CD4-positive, alpha-beta T cell treated with Interleukin-12 subunit alpha and Interleukin-12 subunit beta, for 1 hour (primary cell): ENCODE data around the gene C5.
"Not testable (repeated sequence)": the region's sequence is repeated elsewhere in the genome, so short reads cannot be mapped to it uniquely, and the experiment has no call there.

Experiments used
- DNase-seq: peaks from one replicate; pipeline ENCODE4 v3.0.0-alpha.2; 2020

The C5 gene

DNA sequence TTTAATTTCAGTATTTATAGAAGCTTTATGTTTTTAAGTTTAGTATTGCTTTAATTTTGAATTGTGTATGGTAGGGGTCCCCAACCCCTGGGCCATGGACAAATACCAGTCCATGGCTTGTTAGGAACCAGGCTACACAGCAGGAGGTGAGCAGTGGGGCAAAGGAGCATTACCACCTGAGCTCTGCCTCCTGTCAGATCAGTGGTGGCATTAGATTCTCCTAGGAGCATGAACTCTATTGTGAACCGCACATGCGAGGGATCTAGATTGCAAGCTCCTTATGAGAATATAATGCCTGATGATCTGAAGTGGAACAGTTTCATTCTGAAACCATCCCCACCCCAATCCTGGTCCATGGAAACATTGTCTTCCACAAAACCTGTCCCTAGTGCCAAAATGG lies 1.9 kb downstream of the C5 start:
- DNase-seq, result no peak

DNA sequence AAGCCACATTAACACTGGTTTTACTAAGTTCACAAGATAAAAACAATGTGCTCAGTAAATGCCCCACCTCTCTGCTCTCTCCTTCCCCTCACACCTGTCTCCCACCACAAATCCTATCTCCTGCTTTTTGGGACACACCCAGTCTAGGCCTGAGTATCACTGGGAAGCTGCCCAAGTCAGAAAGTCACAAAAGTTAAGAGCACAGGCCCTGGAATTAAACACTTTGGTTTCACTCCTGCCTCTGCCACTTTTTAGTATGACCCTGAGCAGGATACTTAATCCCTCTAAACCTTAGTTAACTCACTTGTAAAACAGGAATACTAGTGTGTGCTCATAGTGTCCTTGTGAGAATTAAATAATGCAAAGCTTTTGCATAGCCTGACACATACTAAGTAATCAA lies 11.3 kb downstream of the C5 start:
- DNase-seq, result no peak

DNA sequence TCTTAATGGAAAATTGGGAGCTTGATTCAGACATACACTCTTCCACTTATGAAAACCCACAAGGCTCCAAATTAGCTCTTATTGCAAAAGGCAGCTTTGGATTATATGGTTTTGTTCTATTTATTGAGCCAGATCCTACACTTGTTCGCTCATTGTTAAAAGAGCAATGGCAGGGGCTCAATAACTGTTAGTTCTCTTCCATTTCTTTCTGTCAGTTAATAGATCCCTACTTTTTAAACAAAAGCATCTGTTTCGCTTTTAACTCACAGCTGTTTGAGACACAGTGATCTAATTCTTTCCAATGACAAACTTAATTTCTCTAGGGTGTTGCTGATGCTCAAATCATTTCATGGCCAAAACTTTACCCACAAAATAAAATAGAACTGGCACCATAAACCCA lies 11.7 kb downstream of the C5 start:
- DNase-seq, result no peak

DNA sequence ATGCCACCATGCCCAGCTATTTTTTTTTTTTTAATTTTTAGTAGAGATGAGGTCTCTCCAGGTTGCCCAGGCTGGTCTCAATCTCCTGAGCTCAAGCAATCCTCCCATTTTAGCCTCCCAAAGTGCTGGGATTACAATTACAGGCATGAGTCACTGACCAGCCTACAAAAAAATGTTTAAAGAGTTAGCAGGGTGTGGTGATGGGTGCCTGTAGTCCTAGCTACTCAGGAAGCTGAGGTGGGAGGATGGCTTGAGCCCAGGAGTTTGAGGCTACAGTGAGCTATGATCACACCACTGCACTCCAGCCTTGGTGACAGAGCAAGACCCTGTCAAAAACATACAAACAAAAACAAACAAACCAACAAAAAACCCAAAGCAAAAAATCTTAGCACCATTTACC lies 14.4 kb downstream of the C5 start:
- DNase-seq, result not testable (repeated sequence)

DNA sequence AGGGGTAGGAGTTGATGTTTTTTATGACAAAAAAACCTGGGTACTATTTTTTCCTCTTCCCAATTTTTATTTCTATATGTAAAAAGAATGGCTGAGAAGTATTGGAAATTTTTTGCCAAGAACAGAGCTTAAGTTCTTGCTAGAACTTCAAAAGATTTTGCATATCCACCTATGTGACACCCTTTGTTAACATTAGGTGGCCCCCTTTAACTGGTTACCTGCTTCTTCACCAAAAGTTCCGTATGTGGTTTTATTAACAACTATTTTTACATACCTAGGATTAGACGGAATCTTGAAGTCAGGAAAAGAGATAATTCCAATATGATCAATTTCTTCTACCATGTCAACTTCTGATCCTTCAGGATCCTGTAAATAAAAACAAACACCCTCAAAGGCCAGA lies 15.5 kb downstream of the C5 start:
- no peak for DNase-seq

DNA sequence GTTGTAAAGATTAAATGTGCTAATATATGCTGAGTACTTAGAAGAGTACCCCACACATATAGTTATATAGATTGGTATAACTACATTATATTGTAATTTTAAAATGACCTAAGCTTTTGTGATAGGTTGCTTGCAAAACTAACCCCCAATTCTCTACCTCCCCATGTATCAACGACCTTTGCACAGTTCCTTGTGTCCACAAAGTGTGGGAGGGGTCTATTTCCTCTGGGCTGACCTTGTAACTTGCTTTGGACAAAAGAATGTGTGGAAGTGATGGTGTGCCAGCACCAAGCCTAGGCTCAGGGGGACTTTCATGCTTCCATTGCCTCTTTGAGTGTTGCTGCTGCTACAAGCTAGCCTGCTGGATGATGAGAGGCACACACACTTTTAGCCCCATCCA lies 20.6 kb downstream of the C5 start:
- DNase-seq, result no peak

DNA sequence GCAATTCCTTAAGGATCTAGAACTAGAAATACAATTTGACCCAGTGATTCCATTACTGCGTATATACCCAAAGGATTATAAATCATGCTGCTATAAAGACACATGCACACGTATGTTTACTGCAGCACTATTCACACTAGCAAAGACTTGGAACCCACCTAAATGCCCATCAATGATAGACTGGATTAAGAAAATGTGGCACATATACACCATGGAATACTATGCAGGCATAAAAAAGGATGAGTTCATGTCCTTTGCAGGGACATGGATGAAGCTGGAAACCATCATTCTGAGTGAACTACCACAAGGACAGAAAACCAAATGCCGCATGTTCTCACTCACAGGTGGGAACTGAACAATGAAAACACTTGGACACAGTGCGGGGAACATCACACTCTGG lies 21.8 kb downstream of the C5 start:
- not testable (repeated sequence) for DNase-seq

DNA sequence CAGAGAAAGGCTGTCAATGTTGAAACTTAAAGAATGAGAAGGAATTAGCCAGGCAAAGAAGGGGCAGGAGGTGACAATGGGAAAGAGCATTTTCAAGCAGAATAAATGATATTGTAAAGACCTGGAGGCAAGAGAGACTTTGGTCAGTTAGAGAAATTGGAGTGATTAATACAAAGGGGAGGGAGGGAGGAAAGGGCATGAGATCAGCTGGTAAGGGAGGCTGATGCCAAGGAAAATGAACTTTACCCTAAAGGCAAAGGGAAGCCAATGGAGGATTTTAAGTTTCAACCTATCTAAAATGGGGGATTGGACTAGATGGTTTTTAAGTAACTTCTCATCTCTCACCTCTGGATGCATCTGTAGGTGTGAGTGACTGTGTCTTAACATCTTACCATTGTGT lies 23.3 kb downstream of the C5 start:
- no peak for DNase-seq

DNA sequence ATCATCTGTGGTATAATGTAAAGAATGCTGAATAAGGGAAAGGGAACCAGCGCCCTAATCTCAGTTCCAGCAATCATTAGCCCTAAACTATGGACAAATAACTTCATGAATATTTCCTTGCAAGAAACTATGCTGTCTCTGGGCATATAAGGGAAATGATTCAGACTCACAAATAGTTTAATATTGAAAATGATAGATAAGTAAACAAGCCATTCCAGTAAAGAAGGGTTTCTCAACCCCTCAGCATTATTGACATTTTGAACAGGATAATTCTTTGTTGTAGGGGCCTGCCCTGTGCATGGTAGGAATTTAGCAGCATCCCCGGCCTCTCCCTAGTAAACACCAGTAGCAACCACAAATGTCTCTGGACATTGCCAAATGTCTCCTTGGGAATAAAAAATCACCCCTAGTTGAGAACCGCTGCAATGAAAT lies 23.8 kb downstream of the C5 start:
- no peak for DNase-seq

DNA sequence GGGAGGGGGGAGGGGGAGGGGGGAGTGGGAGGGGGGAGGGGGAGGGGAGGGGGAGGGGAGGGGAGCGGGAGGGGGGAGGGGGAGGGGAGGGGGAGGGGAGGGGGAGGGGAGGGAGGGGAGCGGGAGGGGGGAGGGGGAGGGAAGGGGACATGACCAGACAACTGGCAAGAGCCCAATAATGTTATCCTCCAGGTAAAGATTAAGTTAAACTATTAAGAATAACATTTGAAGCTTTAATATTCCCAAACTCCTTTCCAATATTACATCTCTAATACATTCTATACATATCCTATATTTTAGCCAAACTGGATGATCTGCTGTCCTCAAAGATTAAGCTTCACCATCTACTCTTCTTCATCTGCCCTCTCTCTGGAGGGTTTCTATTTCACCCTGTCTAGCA lies 25.8 kb downstream of the C5 start:
- no peak for DNase-seq

DNA sequence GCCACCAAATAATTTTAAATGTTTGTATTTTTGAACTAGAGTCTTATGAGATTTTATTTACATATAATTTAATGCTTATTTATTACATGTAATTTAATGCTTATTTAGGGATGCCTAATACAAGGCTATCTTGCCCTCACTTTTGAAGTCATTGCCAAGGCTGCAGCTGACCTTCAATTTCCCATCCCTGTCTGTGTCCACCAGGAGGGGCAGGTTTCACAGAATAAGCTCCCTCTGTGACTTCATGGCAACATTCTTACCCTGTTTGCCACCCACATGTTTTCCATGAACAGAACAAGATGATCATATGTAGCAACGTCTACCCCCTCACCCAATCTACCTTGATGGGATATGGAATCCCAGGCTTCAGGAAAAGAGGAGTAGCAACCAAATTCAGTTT lies 27.0 kb downstream of the C5 start:
- DNase-seq, result no peak

DNA sequence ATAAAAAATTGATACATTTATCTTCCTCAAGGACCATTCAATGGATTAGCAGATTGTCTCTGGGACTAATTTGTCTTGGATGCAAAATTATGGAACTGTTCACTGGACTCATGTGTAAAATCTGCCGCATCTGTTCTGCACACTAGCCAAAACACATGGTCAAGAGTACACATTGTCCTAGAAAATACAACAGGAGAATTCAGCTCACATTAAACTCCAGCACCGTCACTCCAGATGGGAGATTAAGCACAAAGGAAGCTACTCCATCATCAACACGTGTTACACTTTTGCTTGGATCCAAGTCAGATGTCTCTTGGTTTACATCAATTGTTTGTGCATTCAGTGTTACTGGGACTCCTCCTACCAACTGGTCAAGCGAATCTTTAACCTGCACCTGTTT lies 28.8 kb downstream of the C5 start:
- no peak for DNase-seq

DNA sequence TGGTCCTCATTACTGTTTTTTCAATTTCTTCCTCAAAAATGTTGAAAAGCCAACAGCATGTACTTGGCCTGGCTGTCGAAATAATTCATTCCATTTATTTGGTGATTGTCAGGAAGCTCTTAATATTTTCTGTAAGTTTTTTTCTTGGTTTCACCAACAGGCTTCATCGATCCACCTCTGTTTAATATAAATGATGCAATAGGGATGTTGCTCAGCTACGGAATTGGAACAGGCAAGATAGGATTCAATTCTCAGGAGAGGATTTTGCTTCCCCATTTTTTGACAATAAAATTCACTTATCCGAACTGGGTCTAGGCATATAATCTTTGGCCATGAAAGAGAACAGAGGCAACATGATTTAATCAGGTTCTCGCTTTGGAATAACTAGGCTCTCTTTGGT lies 30.8 kb downstream of the C5 start:
- DNase-seq, result no peak

DNA sequence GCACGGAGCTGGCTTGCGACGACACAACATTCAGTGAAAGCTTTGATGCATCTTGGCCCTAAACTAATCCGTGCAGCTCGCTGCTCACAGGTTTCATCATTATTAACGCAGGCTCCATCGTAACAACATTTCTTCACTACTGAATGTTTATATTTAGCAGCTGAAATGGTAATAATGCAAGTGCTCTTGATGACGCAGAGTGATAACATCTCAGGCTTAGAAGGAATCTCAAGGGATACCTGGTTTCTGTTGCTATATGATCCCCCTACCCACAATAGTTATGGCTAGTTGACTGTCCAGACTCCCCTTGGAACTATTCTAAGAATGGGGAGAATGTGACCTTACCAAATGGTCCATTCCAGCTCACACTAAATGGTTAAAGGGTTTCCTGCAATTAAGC lies 36.2 kb downstream of the C5 start:
- no peak for DNase-seq

DNA sequence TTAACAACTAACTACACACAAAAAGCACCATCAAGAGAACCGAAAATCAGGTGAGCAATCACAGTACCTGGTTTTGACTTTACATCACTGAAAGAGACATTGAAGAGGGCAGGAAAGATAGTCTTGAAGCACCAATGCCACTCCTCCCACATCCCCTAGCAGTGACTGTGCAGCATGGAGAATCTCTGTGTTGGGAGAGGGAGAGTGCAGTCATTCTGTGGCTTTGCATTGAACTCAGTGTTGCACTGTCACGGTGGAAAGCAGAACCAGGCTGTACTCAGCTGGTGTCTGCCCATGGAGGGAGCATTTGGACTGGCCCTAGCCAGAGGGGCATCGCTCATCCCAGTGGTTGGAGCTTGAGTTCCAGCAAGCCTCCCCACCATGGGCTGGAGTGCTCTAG lies 40.4 kb downstream of the C5 start:
- no peak for DNase-seq

DNA sequence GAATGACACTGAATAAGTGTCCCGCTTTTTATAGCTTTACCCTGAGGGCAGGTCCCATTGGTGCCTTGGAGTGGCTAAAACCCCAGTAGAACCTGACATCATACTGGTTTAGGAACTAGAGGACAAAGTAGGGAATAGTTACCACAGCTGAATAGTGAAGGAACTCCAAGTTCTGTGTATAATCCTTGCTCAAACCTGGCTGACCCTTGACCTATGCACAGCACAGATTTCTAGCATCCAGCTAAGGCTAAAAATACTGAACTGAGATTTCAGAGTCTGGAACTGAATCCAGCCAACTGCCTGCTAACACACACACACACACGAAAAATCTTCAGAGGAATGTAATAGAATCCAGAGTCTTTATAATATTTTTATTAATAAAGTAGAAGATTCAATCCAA lies 50.8 kb downstream of the C5 start:
- no peak for DNase-seq

DNA sequence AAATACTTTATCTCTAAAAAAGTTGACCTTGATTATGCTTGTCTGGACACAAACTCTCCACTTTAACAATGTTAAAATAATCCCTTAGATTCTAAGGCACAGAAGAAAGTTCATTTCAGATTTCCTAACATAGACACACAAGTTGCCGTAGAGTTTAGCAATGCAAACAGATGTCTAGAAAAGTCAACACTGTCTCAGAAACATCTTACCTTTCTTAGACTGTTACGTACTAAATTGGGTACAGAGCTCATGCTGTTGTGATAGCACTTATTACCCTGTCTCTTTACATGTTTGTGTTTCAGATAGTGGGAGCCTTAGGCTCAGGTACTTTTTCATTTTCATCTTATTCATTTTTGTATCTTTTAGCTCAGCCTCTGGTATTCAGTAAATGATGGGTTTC lies 52.0 kb downstream of the C5 start:
- DNase-seq, result no peak

DNA sequence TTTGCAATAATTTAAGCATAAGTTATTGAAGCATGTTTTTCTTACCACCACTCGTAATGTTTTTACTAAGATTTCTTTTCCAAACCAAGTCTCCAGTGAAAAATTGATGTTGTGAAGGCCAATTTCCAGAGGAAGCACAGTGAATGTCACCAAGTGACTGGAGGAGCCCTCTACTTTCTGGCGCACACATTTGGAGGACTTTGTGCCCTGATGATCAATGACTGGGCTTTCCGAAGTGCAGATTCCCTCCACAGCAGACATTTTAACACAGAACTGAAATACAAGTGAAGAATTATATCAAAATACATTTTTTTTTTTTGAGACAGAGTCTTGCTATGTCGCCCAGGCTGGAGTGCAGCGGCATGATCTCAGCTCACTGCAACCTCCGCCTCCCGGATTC lies 52.6 kb downstream of the C5 start:
- DNase-seq, result no peak

DNA sequence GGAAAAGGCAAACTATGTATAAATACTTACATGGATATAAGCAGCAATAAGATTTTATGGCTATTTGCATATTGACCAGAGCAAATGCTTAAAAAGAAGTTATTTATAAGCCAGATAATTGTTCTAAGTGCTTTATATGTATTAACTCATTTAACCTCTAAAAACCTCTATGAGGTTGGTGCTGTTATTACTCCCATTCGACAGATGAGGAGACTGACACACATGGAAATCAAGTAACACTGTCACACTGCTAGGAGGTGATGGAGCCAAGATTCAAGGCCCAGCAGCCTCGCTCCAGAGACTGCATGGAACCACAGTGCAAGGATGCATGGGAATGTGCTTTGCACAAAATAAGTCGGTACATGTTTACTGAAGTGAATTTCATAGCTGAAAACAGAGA lies 53.7 kb downstream of the C5 start:
- no peak for DNase-seq

DNA sequence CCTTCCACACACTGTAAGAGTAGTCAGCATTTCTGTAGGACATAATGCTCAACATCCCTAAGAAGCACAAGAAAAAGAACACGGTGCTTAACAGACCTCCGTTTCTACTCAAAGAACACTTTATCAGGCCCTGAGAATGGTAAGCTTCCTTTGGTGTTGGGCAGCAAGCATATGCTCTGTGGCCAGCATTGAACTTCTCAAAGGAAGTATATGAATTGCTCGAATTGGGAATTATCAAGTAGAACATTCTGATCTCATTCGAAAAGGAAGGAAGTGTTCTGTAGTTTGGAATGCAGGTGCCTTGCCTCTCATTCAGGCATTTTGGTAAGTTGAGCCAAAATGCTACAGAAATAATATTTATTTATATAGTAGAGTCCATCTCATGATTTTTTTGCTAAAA lies 61.0 kb downstream of the C5 start:
- DNase-seq, result no peak

DNA sequence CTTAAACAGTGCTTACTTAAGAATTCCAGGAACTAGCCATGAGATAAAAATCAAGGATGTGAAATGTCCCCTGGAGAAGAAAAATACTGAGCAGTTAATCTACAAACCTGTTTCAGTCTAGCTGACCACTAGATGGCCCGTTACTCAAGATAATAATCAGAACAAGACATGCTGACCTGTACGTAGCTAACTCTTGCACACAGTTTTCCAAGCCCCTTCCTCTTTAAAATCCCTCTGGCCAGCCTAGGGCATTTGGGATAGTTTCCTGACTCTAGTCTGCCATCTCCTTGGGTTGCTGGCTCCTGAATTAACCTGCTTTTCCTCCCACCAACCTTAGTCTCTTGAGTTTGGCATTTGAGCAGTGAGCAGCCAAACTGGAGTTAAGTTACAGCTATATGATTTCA lies 64.3 kb downstream of the C5 start:
- DNase-seq, result no peak

DNA sequence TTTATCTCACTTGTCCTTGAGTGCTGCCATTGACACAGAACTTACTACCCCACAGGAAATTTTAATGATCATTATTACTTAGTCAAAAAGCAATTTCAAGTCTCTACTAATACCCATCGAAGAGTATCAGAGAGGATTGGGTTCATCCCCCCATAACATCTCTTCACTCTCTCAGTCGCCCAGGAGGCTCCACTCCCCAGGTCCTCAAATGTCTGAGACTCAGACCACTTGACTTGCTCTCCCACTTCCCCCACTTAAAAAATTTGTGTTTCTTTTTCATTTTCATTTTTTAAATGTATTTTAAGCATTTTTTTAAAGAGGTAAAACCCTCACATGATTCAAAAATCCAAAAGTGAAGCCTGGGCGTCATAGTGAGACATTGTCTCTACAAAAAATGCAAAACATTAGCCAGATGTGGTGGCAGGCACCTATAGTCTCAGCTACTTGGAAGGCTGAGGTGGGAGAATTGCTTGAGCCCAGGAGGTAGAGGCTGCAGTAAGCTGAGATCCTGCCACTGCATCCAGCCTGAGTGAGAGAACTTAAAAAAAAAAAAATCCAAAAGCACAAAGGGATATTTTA lies 66.7 kb downstream of the C5 start:
- no peak for DNase-seq

DNA sequence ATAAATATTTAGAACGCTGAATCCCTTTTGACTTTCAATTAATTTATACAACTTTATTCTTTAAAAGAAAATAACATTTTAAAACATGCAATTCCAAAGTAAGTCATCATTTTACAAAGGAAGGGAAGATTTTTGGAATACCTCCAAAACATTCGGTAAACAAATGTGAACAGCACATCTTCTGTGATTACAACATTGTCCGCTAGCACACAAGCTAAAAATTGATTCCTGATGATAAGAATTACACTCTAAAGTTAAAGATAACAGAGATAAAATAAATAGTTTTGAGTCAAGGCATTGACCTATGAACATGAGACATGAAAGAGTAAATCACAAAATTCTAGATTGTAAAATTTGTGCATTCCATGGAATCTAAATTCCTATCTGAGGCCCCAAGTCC lies 67.2 kb downstream of the C5 start:
- no peak for DNase-seq

DNA sequence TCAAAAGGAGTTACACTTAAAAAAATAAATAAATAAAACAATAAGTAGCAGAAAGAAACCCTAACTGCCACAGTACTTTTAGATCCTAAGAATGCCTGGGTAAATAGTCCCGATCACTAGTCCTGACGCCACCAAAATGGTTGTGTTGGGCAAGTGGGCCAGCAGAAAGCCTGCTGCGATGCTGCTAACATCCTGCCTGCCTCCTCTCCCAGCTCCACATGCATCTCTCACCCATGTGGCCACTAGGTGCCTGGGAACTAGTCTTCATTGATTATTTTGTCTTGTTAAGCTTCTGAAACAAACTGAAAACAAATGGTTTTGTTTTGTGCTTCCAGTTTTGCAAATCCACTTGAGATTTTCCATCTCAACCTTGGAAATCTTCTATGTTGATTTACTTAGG lies 69.1 kb downstream of the C5 start:
- no peak for DNase-seq

DNA sequence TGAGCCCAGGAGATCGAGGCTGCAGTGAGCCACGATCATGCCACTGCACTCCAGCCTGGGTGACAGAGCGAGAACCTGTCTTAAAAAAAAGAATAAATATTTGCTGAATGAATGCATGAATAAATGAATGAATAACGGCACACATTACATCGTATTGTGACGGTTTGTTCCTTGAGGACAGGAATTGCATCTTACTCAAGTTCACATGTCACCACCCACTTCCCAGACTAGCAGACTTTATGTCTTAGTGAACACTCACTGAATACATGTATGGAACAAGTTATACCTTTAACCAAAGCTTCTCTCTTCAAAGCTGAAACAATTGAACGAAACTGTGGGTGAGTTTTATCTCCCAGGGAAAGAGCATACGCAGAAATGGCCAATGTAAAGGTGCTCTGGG lies 70.3 kb downstream of the C5 start:
- no peak for DNase-seq

DNA sequence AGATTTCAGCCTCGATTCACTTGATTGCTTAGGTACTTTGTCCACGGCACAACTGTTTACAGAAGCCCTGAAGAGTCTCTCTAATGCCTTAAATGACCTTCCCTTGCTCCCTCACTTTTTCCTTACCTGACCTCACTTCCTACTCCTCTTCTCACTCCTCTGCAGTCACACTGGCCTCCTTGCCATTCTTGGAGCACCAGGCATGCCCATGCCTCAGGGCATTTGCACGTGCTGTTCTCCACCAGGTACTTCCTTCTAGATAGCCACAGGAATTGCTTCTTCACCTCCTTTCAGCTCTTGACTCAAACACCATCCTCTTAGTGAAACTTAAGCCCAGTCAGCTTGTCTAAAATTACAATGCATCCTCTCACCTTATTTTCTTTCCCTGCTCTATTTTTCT lies 71.1 kb downstream of the C5 start:
- no peak for DNase-seq
